AG09309 (cell line): Measurements from ENCODE around the gene PRR5.

Experiments
- DNase-seq: peaks from one replicate; pipeline ENCODE4 v3.0.0-alpha.2; 2010; ENCODE audit warnings: low read depth
- H3K4me3 ChIP-seq: 2 replicates; pipeline ENCODE4 v1.5.1; 2011; ENCODE audit warnings: mild to moderate bottlenecking, low read depth, low read length, moderate library complexity; ENCODE audit not compliant: control insufficient read depth
- TF ChIP-seq, protein P1 (sequence below): IDR thresholded peaks from 2 replicates; pipeline ENCODE4 v1.5.1; 2011; ENCODE audit warnings: mild to moderate bottlenecking, low read depth, low read length, inconsistent platforms; ENCODE audit not compliant: insufficient read depth, control insufficient read depth; ENCODE audit errors: missing control alignments

The PRR5 gene

DNA sequence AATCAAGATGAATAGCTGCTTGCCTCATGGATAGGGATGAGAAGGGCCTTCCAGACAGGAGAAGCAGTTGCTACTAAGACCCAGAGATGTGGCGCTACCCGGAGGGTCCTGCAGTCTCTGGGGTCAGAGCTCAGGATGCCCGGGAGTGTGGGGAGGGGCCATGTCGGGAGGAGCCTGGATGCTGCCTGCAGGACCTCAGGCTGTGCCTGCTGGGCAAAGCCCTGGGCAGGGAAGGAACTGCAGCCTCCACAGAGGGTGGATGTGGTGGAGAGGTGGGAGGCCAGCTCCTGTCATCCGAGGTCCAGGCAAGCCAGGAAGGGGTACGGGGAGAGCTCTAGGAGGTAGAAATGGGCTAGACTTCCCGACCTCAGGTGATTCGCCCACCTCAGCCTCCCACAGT is 11.0 kb downstream of the PRR5 start:
- TF ChIP-seq, protein P1, sequence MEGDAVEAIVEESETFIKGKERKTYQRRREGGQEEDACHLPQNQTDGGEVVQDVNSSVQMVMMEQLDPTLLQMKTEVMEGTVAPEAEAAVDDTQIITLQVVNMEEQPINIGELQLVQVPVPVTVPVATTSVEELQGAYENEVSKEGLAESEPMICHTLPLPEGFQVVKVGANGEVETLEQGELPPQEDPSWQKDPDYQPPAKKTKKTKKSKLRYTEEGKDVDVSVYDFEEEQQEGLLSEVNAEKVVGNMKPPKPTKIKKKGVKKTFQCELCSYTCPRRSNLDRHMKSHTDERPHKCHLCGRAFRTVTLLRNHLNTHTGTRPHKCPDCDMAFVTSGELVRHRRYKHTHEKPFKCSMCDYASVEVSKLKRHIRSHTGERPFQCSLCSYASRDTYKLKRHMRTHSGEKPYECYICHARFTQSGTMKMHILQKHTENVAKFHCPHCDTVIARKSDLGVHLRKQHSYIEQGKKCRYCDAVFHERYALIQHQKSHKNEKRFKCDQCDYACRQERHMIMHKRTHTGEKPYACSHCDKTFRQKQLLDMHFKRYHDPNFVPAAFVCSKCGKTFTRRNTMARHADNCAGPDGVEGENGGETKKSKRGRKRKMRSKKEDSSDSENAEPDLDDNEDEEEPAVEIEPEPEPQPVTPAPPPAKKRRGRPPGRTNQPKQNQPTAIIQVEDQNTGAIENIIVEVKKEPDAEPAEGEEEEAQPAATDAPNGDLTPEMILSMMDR: no peak
- no peak for DNase-seq
- H3K4me3 ChIP-seq: no peak overlapping the region

DNA sequence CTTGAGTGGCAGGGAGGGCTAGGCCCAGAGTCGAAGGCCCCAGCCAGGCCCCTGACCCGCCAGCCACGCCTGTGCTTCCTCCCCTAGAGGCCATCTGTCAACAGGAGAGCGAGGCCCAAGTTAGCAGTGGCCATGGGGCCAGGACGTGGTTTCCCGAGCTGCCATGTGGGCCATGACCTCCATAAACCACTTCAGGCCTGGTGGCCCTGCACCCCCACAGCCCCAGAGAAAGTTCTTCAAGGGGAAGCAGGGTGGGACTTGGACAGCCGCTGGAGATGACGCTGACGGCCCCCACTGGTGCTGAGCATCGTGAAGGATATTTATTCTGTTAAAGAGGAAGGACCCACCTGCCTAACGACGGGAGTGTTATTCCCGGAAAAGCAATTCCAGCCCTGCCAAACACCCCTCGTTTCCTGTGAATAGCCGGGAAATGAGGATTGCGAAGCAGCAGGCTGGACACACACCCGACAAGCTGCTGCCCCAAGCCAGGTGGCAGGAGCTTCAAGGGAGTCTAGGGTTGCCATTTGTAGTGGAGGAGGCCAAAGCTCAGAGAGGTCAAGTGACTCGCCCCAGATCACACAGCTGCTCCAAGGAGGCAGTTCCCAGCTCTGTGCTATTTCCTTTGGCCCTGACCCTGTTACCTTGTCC is 12.8 kb downstream of the PRR5 start:
- TF ChIP-seq, protein P1: no peak
- H3K4me3 ChIP-seq: no peak overlapping the region
- DNase-seq: no peak

DNA sequence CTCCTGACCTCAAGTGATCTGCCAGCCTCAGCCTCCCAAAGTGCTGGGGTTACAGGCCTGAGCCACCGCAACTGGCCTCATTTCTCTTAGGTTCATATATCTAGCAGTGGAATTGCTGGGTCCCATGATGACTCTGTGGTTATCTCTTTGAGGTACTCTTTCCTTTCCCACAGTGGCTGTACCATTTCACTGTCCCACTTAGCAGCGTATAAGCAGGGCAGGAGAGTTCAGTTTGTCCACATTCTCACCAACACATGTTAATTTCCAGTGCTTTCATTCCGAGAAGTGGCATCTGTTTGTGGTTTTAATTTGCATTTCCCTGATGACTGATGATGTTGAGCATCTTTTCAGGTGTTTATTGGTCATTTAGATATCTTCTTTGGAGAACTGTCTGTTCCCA is 16.4 kb downstream of the PRR5 start:
- no peak overlapping the region for H3K4me3 ChIP-seq

DNA sequence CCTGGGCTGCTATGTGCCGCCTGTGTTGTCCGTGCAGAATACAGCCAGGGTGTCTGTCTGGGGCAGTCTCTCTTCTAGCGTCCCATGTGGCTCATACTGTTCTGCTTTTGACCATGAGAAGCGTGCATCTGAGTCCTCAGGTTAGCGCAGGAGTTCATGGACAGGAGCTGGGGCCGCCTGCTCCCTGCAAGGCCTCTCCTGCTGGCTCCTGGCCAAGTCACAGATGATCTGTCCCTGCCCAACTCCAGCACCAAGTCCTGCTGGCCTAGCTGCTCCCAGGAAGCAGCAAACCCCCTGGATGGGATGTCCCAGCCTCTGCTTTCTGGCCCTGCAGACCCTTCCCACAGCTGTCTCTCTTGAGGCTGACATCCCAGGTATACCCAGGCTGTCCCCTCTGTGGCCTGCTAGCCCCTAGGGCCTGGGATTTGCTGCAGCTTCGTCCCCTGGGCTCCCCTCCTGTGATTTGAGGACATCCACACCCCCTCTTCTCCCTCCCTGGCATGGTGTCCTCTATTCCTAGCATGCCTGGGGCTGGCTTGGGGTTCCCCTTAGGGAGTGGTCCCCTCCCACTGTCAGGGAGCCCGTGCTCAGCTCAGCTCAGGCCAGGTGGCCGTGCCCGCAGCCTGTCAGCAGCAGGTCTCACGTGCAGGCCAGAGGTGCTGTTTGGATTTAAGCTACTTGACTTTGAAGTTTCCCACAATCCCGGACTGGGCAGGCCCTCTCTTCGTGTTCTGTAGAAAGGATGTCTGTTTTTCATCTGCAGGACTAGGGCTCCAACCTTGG is 17.8 kb downstream of the PRR5 start:
- no peak overlapping the region for H3K4me3 ChIP-seq
- no peak for DNase-seq
- TF ChIP-seq, protein P1: no peak

More for the DNA sequence above, 16.4 kb downstream of the PRR5 start:
- TF ChIP-seq, protein P1: no peak
- no peak for DNase-seq

DNA sequence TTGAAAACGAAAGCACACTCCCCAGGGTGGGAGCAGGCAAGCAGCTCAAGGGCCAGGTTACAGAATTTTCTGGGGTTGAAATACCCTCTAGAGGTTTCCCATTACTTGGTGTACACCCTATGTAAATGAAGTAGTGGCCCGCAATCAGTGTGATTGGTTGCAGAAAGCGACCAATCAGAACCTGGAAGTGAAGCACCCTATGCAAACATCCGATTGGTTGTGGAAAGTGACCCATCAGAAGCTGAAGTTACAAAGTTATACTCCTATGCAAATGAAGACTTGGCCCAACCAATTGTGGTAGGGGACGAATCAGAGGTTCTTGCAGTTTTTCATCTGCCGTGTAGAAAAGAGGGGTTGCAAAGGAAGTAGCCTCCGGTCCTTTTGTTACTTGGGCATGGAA is 19.2 kb downstream of the PRR5 start:
- TF ChIP-seq, protein P1: no peak
- DNase-seq: no peak
- no peak overlapping the region for H3K4me3 ChIP-seq

DNA sequence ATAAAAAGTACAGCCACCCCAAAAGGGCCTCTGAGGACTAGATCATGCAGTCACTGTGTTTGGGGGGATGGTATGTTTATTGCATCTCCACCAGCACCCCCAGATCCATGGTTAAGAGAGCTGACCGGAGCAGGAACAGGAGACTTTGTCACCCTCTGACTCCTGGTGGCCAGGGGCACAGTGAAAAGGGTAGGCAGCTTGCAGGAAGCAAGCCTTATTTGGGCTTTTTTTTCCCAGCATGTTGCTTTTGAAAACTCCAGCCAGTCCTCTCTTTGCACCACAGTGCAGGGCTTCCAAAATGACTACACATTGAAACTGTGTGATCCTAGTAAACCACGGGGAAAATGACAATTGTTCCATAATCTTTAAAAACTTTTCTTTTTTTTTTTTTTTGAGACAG is 20.6 kb downstream of the PRR5 start:
- DNase-seq: no peak
- TF ChIP-seq, protein P1: no peak

More for the DNA sequence above, 20.6 kb downstream of the PRR5 start:
- no peak overlapping the region for H3K4me3 ChIP-seq
